Prostate gland (tissue), 2 donors: ENCODE results near the gene CCDC81. TPM values are rescaled to one million over a fixed set of nuclear protein-coding genes. Genes with fewer than 3 reads are reported as not detected.

Experiments used
- DNase-seq: peaks from one replicate; pipeline ENCODE4 v3.0.0-alpha.2; 2019; ENCODE audit warnings: low spot score
- H3K27ac ChIP-seq, 2 donors: fragments of 200-600 bp; sonication (generic); 2 replicates each; pipeline ENCODE4 v1.5.1; 2017 to 2019
- H3K27me3 ChIP-seq: fragments of 200-600 bp; sonication (generic); replicated peaks from 2 replicates; pipeline ENCODE4 v1.5.1; 2019; ENCODE audit not compliant: insufficient read depth
- H3K36me3 ChIP-seq, 2 donors: fragments of 200-600 bp; sonication (generic); 1 replicate in 1 of 2; 2 replicates in 1 of 2; pipeline versions ENCODE4 v1.5.1 to v1.8.1; 2017 to 2019
- H3K4me1 ChIP-seq: fragments of 200-600 bp; sonication (generic); replicated peaks from 2 replicates; pipeline ENCODE4 v1.5.1; 2019
- H3K4me3 ChIP-seq, 2 donors: fragments of 200-600 bp; sonication (generic); 2 replicates each; pipeline ENCODE4 v1.5.1; 2017 to 2019
- H3K9me3 ChIP-seq: fragments of 200-600 bp; sonication (generic); 2 replicates; pipeline ENCODE4 v1.5.1; 2017
- CTCF ChIP-seq, 4 experiments: fragments of 200-600 bp in 2 of 4; fragments of 450-650 bp in 2 of 4; sonication (generic) in 2 of 4; IDR thresholded peaks; 1 replicate in 3 of 4; 2 replicates in 1 of 4; pipeline ENCODE4 v1.5.1; 2016 to 2019; ENCODE audit warnings: antibody characterized with exemption in 4 of 4, mild to moderate bottlenecking in 2 of 4, moderate library complexity in 2 of 4
- POLR2A ChIP-seq: fragments of 450-650 bp; IDR thresholded peaks from one replicate; pipeline ENCODE4 v1.6.1; 2016; ENCODE audit warnings: antibody characterized with exemption, mild to moderate bottlenecking
- POLR2AphosphoS5 ChIP-seq: sonication (generic); formaldehyde crosslinking; IDR thresholded peaks from one replicate; pipeline ENCODE4 v1.6.1; 2017; ENCODE audit warnings: antibody characterized with exemption
- WGBS: methylation state at CpG from one replicate; pipeline ENCODE4 v1.1.5; 2018; 5-methylcytosine and 5-hydroxymethylcytosine counted together
- intact Hi-C: fragments of 100-400 bp; cut with DNase I; formaldehyde crosslinking; loops from one replicate; pipeline ENCODE4 v1.14.2; 2022
- total RNA-seq, 2 donors: library from RNA; depleted of rRNA; stranded (reverse); fragments of >200 nt; gene quantifications; one replicate each; pipeline ENCODE4 v1.1.0, GENCODE V29; 2016

The CCDC81 gene
- total RNA-seq, 2 donors from 2014 or later: 0.17 to 1.2 TPM

- no peak overlapping the region for H3K27ac ChIP-seq
- intact Hi-C loops: no loop called here
- no peaks in the 10 kb centered on the region for H3K4me1 ChIP-seq
- no peaks in the 10 kb centered on the region for H3K36me3 ChIP-seq
- 69% methylated on average over 2 of the region's 2 CpGs for WGBS
- no peaks in the 10 kb centered on the region for H3K9me3 ChIP-seq
- DNase-seq: no peak
- no peak overlapping the region for H3K4me3 ChIP-seq
- H3K27me3 ChIP-seq: no peaks in the 10 kb centered on the region
- no peak for TF ChIP-seq POLR2AphosphoS5
- TF ChIP-seq POLR2A: no peak
- no peak for TF ChIP-seq CTCF (IDR thresholded peaks at IDR 0.05)
Measured at GRCh38 chr11:86453290-86454030, 78.8 kb downstream of the CCDC81 start.

DNA sequence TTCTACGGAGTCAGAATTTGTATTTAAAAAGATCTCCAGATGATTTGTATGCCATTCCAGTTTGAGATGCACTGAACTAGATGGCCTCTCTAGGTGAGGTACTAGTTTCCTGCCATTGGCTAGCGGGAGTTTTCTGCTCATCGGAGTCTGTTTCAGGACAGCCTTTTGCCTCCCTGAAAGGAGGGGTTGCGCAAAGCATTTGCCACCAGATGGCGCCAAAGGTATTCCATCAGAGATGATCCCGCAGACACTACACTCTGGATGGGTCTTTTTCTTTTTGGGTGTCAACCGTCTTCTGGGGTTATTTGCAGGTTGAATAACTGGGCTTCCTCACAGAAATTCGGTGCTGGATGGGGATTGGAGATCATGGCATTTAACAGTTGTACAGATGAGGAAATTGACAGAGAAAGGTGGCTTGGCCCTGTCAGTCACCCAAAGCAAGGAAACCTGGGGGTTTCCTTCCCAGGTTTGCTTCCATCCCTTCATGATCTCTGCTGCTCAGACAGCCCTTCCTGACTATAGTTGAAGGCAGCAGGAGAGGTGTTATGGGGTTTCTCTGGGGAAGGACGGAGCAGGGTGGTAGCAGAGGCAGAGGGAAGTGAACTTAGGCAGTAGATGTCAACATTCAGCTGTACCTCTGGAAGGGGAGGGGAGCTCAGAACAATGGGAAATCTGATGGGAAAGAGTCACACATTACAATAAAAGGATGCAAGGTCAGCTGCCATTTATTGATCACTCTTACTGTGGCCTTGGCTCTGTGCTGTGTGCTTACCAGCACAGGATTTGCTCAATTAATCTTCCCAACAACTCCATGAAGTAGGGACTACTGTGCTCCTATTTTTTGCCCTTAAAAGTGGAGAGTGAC is 81.6 kb downstream of the CCDC81 start:
- WGBS: 13% methylated on average over 9 of the region's 9 CpGs
- TF ChIP-seq CTCF (IDR thresholded peaks at IDR 0.05) (peak; percentile 70 to 92 (median 86)), POLR2AphosphoS5 (peak; percentile 49), POLR2A (no peak)

DNA sequence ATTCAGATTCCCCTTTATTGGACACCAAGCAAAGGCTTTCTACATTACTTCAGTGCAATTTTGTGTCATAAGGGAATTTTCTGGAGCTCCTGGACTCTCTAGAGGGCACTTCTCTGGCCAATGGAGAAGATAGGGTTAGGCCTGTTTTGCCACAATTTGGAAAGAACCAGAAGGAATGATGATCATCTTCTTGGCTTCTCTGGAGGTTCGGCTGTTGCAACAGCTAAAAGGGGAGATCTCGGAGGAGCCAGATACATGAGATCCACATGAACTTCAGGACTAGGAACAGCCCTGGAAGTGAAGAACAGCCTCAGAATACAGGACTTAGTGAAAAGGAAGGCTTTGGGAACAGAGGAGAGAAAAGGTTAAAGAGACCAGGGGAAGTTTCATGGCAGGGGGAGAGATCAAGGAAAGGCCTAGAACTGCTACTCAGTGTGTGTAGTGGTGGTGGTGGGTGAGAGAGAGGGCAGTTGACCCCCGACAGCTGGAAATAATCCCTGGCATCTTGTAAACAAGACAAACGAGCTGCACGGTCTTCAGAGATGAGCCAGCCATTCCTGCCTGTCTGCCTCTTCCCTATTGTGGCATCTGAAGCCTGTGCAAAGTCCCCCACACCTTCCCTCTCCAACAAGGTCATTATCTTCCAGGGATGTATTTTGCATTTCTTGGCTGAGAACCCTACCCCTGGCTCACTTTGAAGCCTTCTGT is 83.8 kb downstream of the CCDC81 start:
- no peak overlapping the region for H3K4me3 ChIP-seq
- intact Hi-C loops: loop anchor here (5.0 kb wide), 2 partner anchors 149 to 344 kb away; partner anchors contain the start of gene PRSS23
- H3K27ac ChIP-seq: peak overlapping the region in 1 of 2 donors; percentile 28
- H3K36me3 ChIP-seq: no peaks in the 10 kb centered on the region
- H3K27me3 ChIP-seq: no peaks in the 10 kb centered on the region
- no peak for TF ChIP-seq CTCF (IDR thresholded peaks at IDR 0.05)
- TF ChIP-seq POLR2AphosphoS5: no peak
- TF ChIP-seq POLR2A: no peak
- no peaks in the 10 kb centered on the region for H3K4me1 ChIP-seq
- WGBS: 71% methylated on average over 5 of the region's 5 CpGs
- H3K9me3 ChIP-seq: no peaks in the 10 kb centered on the region
- no peak for DNase-seq

More for the DNA sequence above, 81.6 kb downstream of the CCDC81 start:
- peak overlapping the region in 1 of 2 donors; percentile 37 for H3K27ac ChIP-seq
- peak; percentile 87 for DNase-seq
- no peaks in the 10 kb centered on the region for H3K27me3 ChIP-seq
- no peaks in the 10 kb centered on the region for H3K9me3 ChIP-seq
- intact Hi-C loops: loop anchor here (1.0 to 5.0 kb wide), 4 partner anchors 151 to 462 kb away; partner anchors contain the start of gene PRSS23
- no peaks in the 10 kb centered on the region for H3K4me1 ChIP-seq
- no peaks in the 10 kb centered on the region for H3K36me3 ChIP-seq
- no peak overlapping the region for H3K4me3 ChIP-seq

GRCh38 chr11:86459002-86459385 is 84.3 kb downstream of the CCDC81 start:
- no peaks in the 10 kb centered on the region for H3K4me1 ChIP-seq
- H3K9me3 ChIP-seq: no peaks in the 10 kb centered on the region
- no peaks in the 10 kb centered on the region for H3K36me3 ChIP-seq
- H3K27ac ChIP-seq: peak overlapping the region in 1 of 2 donors; percentile 53
- no peak for TF ChIP-seq POLR2A
- TF ChIP-seq POLR2AphosphoS5: no peak
- TF ChIP-seq CTCF (IDR thresholded peaks at IDR 0.05): no peak
- no peaks in the 10 kb centered on the region for H3K27me3 ChIP-seq
- 82% methylated on average over 1 of the region's 1 CpG for WGBS
- intact Hi-C loops: loop anchor here (5.0 kb wide), 2 partner anchors 148 to 343 kb away; partner anchors contain the start of gene PRSS23
- no peak for DNase-seq
- H3K4me3 ChIP-seq: no peak overlapping the region
